NCI-H1105 (cell line): Measurements from ENCODE around the gene SYT6.

Experiments
- DNase-seq: peaks from one replicate; lab custom pipeline; 2025; lab: John Stamatoyannopoulos, UW

SYT6 gene

GRCh38 chr1:114093624-114094362 lies 59.9 kb downstream of the SYT6 start:
- no peak for DNase-seq

DNA sequence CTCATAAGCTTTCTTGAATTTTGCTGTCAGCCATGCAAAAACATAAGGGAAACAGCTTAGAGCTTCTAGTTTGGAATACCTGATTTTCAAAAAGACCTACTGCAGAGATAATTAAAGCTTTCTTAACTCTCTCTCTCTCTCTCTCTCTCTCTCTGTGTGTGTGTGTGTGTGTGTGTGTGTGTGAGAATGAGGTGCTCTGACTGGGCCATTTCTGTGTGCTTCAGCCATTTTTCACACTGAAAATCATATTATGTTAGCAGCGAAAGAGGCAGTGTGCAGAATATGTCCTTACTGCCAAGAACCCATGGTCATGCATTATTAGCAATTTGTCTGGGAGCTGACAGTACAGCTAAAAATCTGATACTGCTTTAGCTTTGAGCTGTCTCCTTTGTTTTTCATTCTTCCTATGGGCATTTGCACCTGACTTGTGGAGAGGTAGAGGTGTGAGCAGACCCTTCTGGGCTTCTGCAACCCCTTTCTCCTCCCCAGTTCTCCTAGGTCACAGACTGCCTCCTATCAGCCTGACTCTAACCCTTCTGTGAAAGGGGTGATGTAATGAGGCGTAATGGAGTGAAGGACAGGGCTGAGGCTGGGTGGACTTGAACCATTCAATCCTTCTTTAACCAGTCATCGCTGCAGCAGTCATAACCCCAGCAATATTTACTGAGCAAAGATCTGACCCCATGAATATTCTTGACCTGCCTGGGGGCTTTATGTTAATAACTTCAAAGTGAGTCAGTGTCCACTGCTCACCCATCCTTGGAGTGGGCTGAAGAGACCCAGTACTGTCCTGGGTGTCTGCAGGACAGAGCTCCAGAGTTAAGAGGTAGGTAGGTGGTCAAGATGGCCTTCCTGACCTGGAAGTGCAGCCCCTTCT lies 61.2 kb downstream of the SYT6 start:
- no peak for DNase-seq

GRCh38 chr1:114091711-114092110 lies 62.0 kb downstream of the SYT6 start:
- no peak for DNase-seq

DNA sequence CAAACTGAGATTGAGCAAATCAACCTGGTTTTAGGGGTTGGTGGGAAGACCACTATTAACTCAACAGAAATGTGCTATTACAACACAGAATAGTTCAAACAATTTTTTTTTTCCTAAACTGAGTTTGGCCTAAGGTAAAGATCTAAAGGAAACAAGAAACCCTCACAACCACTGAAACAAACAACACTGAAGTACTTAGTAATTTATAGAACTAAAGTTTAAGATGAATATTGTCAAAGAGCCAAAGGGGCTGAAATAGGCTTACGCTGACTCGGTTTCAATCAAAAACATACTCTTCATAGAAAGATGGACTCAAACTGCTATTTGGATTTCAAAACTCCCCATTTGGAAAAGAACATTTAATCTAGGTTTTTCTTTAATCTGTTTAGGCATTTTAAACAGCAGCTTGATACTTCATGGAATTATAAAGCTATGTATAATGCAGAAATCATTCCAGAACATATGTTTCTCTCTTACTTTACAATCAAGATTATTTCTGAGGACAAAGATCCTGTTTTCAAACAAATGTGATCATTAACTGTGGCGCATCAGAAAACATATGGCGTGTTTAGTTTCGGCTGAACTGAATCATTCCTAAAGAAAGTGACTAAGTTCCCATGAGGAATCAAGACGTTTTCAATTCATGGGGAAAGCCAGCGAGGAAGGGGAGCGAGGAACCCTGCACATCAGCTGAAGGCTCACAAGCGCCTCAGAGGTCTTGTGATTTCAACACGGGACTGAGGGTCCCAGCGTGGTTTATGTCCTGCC lies 62.7 kb downstream of the SYT6 start:
- DNase-seq = no peak

DNA sequence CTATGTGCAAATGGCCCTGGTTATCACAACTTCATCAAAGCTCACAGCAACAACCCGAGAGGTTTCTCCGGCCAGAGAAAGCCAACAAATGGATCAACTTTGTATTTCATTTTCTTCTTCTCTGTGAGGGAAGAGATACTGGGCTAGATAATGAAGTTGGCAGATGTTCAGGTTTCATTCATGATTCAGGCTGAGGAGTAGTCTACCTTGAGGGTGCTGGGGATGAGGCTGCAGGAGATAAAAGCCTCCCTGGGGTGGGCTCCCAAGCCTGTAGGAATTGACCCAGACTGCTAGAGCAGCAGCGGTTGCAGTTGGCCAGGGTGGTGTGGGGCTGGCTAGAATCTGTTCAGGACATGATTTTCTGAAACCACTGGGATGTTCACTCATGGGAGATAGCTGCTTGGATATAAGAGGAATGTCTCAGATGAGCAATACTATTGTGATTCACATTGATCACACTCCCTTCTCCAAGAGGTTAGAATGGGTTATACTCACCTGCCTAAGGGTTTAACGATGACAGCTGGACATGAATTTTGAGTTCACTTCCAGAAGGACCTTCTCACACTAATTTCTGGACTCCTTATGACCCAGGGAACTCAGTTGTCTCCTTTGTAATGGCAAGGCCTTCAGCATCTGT lies 64.0 kb downstream of the SYT6 start:
- no peak for DNase-seq

GRCh38 chr1:114088392-114089299 lies 65.0 kb downstream of the SYT6 start:
- no peak for DNase-seq

- no peak for DNase-seq
Measured at GRCh38 chr1:114087495-114087894, 66.2 kb downstream of the SYT6 start.

DNA sequence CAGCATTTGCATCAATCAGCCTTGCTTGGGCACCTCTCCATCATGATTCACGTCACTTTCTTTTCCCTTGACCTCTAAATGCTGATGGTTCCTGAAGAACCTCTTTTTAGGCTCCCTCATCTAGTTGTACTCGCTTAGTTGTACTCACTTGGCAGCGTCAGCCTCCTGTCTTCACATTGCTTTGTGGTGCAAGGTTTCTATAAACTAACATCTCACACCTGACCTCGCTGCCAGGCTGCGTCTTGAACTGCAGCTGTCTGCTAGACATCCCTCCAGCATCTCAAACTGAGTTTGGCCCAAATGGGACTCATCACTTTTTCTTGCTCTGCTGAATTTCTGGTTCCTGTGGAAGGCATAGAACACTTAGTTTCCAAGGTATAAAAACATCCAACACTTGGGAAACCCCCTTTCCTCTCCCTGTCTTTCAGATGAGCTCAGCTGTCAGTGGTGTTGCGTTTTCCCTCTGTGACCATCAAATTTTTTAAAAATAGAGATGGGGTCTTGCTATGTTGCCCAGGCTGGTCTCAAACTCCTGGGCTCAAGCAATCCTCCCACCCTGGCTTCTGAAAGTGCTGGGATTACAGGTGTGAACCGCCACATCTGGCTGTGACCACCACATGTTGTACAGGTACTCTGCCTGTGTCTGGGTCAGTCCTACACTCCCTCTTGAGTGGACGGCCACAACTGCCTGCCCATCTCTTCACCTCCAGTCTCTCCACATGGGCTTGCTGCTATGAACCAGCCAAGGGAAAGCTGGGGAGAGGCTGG lies 66.9 kb downstream of the SYT6 start:
- no peak for DNase-seq

DNA sequence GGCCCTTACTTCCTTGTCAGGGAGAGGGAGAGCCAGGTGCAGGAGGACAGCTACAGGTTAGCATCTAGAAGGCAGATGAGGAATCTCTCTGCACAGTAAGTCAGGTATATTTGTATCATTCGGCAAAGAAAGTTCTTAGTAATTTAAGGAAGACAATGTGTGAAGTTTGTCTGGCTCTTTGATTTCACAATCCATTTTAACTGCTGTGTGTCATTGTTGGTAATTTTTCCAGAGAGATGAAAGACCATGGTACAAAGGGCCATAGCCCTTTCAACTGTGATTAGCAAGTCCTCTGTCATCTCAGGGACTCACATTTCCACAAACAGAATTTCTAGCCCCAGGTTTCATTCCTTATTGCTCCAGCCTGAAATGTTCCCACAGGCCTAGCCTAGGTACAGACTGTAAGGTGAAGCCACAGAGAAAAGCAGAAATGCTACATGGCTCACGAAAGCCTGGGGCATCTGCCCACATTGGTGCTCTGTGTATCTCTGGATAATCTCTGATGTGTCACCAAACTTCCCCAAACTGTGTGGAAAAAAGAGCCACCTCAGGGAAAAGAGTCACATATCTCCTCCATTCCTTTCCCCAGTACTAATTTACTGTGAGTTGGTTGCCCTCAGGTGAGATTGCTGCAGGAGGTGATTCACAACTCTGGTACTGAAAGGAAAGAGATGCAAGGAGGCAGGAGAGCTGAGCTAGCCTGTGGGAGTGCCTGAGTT lies 70.6 kb downstream of the SYT6 start:
- no peak for DNase-seq

DNA sequence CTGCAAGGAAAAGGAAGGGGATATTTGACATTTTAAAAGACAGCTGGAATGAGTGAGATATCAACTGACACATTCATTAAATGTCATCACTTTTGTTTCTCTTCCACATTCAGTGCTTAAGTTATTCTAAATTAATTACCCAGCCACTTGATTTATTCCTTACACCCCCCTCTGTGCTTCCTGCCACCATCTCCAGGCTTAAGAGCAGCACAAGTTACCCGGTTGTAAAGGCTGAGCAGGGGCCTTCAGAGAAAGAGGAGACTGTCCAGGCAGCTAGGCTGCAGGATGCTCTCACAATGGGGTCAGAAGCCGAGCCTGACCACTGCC lies 71.4 kb downstream of the SYT6 start:
- DNase-seq = no peak

- no peak for DNase-seq
Measured at GRCh38 chr1:114081437-114082303, 72.0 kb downstream of the SYT6 start.

DNA sequence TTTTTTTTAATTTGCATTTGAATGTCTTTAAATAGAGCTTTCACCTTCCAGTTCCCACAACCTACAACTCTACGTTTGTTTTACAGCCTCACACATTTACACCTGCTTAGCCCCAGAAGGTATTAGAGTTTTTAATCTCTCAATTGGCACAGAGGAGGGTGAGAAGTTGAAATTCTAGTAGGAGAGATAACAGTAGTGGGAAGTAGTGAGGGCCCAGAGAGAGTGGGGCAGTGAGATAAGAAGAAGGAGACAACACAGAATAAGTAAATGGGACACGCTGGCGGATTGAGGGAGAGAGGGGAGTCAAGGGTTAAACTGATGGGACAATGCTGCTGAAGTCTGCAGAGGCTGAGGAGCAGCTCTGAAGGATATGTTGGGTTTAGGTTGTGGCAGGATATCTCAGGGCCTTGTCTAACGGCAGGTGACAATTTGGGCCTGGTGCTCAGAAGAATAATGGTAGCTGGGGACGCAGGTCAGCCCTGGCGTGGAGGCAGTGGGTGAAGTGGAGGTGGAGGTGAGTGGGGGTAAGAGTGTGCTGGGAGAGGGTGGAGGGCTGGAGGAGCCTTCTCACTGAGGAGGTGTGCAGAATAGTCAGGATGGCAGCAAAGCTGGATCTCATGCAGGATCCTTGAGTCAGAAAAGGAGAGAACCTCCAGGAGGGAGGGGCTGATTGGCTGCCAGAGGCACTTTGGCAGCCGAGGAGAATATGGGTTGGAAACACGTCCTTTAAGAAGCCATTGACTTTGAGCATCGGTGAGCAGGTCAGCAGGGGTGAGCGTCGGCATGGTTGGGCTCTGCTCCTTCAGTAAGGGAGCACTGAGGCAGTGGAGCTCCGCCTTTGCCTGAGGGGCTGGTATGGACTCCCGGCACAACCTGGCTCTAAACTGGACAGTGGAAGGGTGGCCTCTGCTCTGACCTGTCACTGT lies 72.9 kb downstream of the SYT6 start:
- no peak for DNase-seq

DNA sequence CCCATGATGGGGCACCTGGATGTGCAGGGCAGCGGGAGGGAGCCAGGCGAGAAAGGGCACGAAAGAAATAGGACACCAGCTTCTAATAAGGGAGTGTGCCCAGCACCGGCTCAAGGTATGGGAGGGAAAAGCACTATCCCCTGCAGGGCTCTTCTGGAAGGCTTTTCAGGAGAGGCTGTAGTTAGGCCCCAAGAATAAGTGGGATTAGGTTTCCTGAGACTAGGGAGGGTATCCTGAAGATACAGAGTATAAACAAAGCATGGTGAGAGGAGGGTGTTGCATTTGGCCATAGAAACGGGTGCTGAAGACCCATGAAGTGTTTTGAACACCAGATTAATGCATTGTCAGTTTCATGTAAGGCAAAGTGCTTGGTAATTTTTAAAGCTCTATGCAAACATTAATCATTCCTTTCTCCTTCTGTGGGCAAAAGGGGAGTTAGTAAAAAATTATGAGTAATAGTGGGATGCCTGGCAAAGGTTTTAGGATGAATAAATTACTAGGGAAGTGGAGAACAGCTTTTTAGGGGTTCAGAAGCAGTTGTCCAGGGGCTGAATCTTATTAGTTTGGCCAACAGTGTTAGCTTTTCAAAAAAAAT lies 74.0 kb downstream of the SYT6 start:
- DNase-seq = no peak

DNA sequence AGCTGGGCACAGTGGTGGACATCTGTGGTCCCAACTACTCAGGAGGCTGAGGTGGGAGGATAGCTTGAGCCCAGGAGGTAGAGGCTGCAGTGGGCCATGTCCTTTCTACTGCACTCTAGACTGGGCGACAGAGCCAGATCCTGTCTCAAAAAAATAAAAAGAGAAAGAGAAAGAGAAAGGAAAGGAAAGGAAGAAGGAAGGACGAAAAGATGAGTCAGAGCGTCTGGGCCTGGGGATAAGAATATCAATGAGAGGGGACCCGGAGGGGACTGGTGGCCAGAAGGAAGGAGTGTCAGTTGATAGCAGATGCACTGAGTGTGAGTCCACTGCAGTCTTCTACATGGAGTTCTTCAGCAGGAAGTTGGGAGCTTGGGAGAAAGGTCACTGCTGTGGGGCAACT lies 75.6 kb downstream of the SYT6 start:
- DNase-seq = no peak

- no peak for DNase-seq
Measured at GRCh38 chr1:114077188-114077587, 76.5 kb downstream of the SYT6 start.

- DNase-seq = no peak
Measured at GRCh38 chr1:114076308-114076707, 77.4 kb downstream of the SYT6 start.

DNA sequence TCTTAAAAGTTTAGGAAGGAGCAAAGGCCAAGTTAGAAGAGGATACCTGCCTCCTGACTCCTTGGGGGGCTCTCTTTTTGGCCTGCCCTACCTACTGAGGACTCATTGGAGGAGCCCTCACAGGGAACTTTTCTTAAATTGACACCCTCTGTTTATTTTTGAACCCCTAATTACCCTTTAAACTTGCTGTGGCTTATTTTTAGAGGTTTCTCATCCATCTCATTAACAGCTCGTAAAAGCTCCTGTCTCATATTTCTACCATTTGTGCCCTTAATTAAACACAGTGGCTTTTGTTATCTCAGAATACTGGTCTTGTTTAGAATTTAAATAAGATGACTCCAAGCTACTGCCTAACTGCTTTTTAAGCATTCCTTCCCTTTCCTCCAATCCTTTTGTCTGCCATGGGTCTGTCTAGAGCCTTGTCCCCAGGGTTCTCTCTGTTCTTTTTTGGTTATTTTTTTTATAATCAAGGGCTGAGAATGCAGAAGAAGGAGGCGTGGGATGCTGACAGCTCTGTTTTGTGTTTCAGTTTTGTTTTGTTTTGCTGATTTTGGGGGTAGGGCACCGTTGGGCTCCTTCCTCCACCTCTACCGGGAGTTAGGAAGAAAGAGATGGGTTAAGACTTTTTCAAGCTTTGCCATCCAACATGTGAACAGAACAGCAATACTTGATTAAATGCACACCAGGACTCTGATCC lies 78.0 kb downstream of the SYT6 start:
- no peak for DNase-seq
